Activated CD4-positive, alpha-beta T cell treated with anti-CD3 and anti-CD28 coated beads, Interleukin-2, amount 10 ng/mL, durations not matched to agents 24 days and 14 days (primary cell): ENCODE measurements around the gene PRKCA. TPM values are rescaled to one million over a fixed set of nuclear protein-coding genes. Genes with fewer than 3 reads are reported as not detected.
"Not testable (repeated sequence)": the region's sequence is repeated elsewhere in the genome, so short reads cannot be mapped to it uniquely, and the experiment has no call there.

ENCODE experiments used
- DNase-seq: peaks from one replicate; pipeline ENCODE4 v3.0.0; 2022
- H3K27ac Mint-ChIP-seq: one replicate; pipeline ENCODE4 v1.8.0; 2022; ENCODE audit warnings: mild to moderate bottlenecking, mixed read lengths
- H3K27me3 Mint-ChIP-seq: one replicate; pipeline ENCODE4 v1.8.0; 2022; ENCODE audit warnings: mixed read lengths
- H3K36me3 Mint-ChIP-seq: one replicate; pipeline ENCODE4 v1.8.0; 2022; ENCODE audit warnings: low read depth, mild to moderate bottlenecking, mixed read lengths
- H3K4me1 Mint-ChIP-seq: one replicate; pipeline ENCODE4 v1.8.0; 2021; ENCODE audit warnings: mixed read lengths
- H3K4me3 Mint-ChIP-seq: one replicate; pipeline ENCODE4 v1.8.0; 2022; ENCODE audit warnings: mild to moderate bottlenecking, moderate library complexity, mixed read lengths
- H3K9me3 Mint-ChIP-seq: one replicate; pipeline ENCODE4 v1.8.0; 2021; ENCODE audit warnings: mixed read lengths
- intact Hi-C: fragments of 100-400 bp; cut with micrococcal nuclease; formaldehyde crosslinking; loops from one replicate; pipeline ENCODE4 v1.15.1; 2023
- total RNA-seq: library from RNA; stranded (reverse); gene quantifications from 2 replicates; pipeline ENCODE4 v1.2.3, GENCODE V29; 2022

The PRKCA gene
- total RNA-seq, 1 donor from 2014 or later, result 164 TPM

DNA sequence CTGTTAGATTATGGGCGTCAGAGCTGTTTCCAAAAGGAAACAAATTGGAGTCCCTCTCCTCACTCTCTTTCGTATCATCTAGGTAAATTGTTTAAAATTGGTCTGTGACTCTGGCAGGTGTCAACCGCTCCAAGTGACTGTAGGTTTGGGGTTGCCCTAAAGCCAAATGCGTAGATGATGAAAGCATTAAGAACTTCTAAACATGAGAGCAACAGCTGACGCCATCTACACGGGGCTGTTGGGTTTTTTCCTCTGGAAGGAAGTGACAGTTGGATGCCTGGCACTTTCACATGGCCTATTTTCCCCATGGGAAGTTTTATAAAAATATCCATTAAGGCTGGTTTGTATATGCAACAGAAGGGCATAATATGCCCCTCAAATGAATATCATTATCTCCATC, 316.8 kb downstream of the PRKCA start:
- Mint-ChIP-seq H3K36me3 (peaks cover 13% of the 10 kb centered on the region), H3K27ac (no peak overlapping the region), H3K4me3 (no peak overlapping the region), H3K9me3 (peaks cover 10% of the 10 kb centered on the region), H3K4me1 (peaks cover 28% of the 10 kb centered on the region), H3K27me3 (no peaks in the 10 kb centered on the region)
- no peak for DNase-seq
- intact Hi-C loops, result no loop called here

DNA sequence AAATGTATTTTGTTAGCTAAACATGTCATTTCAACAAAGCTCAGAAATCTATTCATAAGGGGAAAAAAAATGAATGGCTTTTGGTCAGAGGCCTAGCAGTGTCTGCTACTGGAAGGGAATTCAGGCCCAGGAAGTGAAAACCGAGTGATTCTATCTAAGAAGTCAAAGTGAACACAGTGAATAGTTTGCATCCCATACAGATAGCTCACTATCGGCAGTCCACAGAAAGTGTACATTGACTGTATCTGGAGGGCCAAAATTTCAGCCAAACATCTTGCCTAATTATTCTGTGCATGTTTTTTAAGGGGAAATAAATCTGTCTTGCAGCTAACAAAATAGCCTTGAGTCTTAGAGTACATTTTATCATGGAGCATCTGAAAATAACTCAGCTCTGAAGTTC, 318.1 kb downstream of the PRKCA start:
- Mint-ChIP-seq H3K36me3 (peaks cover 13% of the 10 kb centered on the region), H3K9me3 (peaks cover 10% of the 10 kb centered on the region), H3K27ac (no peak overlapping the region), H3K4me3 (no peak overlapping the region), H3K4me1 (peaks cover 26% of the 10 kb centered on the region), H3K27me3 (no peaks in the 10 kb centered on the region)
- no peak for DNase-seq
- intact Hi-C loops, result no loop called here

DNA sequence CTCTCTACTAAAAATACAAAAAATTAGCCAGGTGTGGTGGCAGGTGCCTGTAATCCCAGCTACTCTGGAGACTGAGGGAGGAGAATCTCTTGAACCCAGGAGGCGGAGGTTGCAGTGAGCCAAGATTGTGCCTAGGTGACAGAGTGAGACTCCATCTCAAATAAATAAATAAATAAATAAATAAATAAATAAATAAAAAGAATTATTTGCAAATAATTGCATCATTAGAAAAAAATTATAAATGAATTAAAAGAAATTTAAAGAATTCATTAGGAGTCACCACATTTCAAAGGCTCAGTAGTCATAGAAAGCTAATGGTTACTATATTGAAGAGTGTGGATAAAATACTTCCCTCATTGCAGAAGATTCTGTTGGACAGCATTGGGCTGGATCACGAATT, 322.2 kb downstream of the PRKCA start:
- H3K4me3 Mint-ChIP-seq, DNase-seq: not testable (repeated sequence)
- H3K4me1 Mint-ChIP-seq, result peaks cover 17% of the 10 kb centered on the region

DNA sequence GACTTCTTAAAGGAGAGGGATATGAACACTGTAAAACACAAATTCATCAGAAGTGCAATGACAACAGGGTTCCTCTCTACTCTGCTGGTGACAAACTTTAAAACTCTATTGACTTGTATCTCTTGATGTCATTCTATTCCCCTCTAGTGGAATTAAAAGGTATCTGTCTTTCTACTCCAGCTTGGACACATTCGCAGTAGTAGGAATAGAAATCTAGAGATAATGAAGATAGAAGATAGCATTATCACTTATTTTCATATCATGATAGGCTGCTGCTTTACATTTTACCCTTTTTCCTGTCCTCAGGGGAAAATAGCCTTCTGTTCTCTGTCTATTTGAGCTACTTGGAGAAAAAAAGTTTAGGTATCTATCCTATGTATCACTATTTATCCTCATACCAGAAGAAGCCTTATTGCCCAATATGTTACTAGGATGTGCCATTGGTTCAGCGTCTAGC, 322.9 kb downstream of the PRKCA start:
- no peak for DNase-seq
- peaks cover 13% of the 10 kb centered on the region for H3K36me3 Mint-ChIP-seq
- no peaks in the 10 kb centered on the region for H3K27me3 Mint-ChIP-seq
- H3K4me1 Mint-ChIP-seq, result peaks cover 15% of the 10 kb centered on the region
- H3K27ac Mint-ChIP-seq, result no peak overlapping the region
- H3K9me3 Mint-ChIP-seq, result peaks cover 7% of the 10 kb centered on the region
- H3K4me3 Mint-ChIP-seq, result no peak overlapping the region
- intact Hi-C loops, result no loop called here

More for the DNA sequence above, 322.2 kb downstream of the PRKCA start:
- H3K27ac Mint-ChIP-seq, H3K9me3 Mint-ChIP-seq, H3K27me3 Mint-ChIP-seq, intact Hi-C loops: not testable (repeated sequence)
- H3K36me3 Mint-ChIP-seq, result peaks cover 13% of the 10 kb centered on the region

DNA sequence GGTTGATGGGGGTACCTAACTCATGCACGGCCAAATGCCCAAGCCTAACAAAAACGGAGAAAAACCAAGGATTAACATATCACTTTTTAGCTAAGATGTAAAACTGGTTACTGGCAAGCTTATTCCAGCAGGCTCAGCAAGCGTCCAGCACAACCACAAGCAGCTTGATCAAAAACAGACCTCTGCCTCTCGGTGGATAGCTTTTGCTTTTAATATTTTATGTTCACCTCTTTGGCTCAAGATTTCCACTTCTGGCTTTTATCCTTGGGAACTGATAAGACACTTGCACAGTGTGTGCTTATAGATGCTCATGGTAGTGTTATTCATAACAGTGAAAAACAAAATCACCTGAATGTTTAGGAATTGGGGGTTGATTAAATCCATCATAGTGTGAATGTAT, 325.6 kb downstream of the PRKCA start:
- H3K27me3 Mint-ChIP-seq, result no peaks in the 10 kb centered on the region
- no peak for DNase-seq
- H3K27ac Mint-ChIP-seq, result no peak overlapping the region
- H3K9me3 Mint-ChIP-seq, result no peaks in the 10 kb centered on the region
- H3K36me3 Mint-ChIP-seq, result peaks cover 2% of the 10 kb centered on the region
- H3K4me3 Mint-ChIP-seq, result no peak overlapping the region
- H3K4me1 Mint-ChIP-seq, result peaks cover 27% of the 10 kb centered on the region
- intact Hi-C loops, result no loop called here

- H3K9me3 Mint-ChIP-seq, result no peaks in the 10 kb centered on the region
- no peaks in the 10 kb centered on the region for H3K27me3 Mint-ChIP-seq
- no peak for DNase-seq
- no peak overlapping the region for H3K27ac Mint-ChIP-seq
- peaks cover 4% of the 10 kb centered on the region for H3K36me3 Mint-ChIP-seq
- peaks cover 37% of the 10 kb centered on the region for H3K4me1 Mint-ChIP-seq
- intact Hi-C loops, result loop anchor here (5.0 to 10.0 kb wide), 4 partner anchors 85 to 427 kb away; no protein-coding TSS in a partner anchor
- H3K4me3 Mint-ChIP-seq, result no peak overlapping the region
Measured at GRCh38 chr17:66629762-66630161, 327.3 kb downstream of the PRKCA start.

DNA sequence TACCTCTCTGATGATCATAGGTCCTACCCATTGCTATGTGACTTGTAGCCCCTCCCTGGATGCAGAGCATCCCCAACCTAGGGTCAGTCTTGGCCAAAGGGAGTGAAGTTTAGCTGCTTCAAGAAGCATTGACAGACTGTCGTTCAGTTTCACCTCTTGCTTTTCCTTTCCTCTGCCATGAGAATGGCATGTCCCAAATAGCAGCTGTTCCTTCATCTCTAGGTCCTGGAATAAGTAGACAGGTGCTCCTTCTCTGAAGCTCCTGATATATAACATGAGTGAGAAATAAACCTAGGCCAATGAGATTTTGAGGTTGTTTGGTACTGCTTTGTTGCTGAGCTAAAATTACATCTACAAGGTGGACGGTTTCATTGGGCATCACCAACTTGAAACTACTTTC, 328.0 kb downstream of the PRKCA start:
- no peaks in the 10 kb centered on the region for H3K27me3 Mint-ChIP-seq
- peaks cover 8% of the 10 kb centered on the region for H3K36me3 Mint-ChIP-seq
- H3K27ac Mint-ChIP-seq, result no peak overlapping the region
- H3K4me1 Mint-ChIP-seq, result peaks cover 39% of the 10 kb centered on the region
- no peak for DNase-seq
- H3K4me3 Mint-ChIP-seq, result no peak overlapping the region
- no peaks in the 10 kb centered on the region for H3K9me3 Mint-ChIP-seq
- intact Hi-C loops, result loop anchor here (5.0 to 10.0 kb wide), 4 partner anchors 86 to 428 kb away; no protein-coding TSS in a partner anchor

- H3K27me3 Mint-ChIP-seq, result no peaks in the 10 kb centered on the region
- no peak for DNase-seq
- H3K4me3 Mint-ChIP-seq, result no peak overlapping the region
- no peak overlapping the region for H3K27ac Mint-ChIP-seq
- intact Hi-C loops, result loop anchor here (5.0 to 10.0 kb wide), 4 partner anchors 86 to 429 kb away; no protein-coding TSS in a partner anchor
- peaks cover 9% of the 10 kb centered on the region for H3K36me3 Mint-ChIP-seq
- peaks cover 43% of the 10 kb centered on the region for H3K4me1 Mint-ChIP-seq
- no peaks in the 10 kb centered on the region for H3K9me3 Mint-ChIP-seq
Measured at GRCh38 chr17:66630828-66631472, 328.5 kb downstream of the PRKCA start.

DNA sequence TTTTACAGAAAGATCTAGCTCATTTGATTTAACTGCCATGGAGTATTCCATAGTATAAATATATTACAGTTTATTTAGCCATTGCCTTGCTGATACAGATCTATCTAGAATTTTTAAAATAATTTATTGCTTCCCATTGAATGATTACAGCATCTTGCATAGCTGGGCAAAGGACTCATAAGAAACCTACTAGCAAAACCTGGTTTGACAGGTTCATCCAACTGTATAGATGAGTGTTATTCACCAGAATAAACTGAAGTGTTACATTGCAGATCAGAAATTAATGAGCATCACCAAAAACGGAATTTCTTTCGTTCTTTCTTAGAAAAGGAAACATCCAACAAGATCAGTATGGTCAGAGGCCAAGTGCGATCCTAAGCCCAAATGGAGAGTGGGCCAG, 330.3 kb downstream of the PRKCA start:
- no peaks in the 10 kb centered on the region for H3K9me3 Mint-ChIP-seq
- intact Hi-C loops, result loop anchor here (1.0 to 10.0 kb wide), 12 partner anchors 21 to 430 kb away; no protein-coding TSS in a partner anchor
- peaks cover 13% of the 10 kb centered on the region for H3K36me3 Mint-ChIP-seq
- no peaks in the 10 kb centered on the region for H3K27me3 Mint-ChIP-seq
- peak overlapping the region; percentile 86 for H3K27ac Mint-ChIP-seq
- H3K4me3 Mint-ChIP-seq, result peak overlapping the region; percentile 38
- peaks cover 48% of the 10 kb centered on the region for H3K4me1 Mint-ChIP-seq
- no peak for DNase-seq

DNA sequence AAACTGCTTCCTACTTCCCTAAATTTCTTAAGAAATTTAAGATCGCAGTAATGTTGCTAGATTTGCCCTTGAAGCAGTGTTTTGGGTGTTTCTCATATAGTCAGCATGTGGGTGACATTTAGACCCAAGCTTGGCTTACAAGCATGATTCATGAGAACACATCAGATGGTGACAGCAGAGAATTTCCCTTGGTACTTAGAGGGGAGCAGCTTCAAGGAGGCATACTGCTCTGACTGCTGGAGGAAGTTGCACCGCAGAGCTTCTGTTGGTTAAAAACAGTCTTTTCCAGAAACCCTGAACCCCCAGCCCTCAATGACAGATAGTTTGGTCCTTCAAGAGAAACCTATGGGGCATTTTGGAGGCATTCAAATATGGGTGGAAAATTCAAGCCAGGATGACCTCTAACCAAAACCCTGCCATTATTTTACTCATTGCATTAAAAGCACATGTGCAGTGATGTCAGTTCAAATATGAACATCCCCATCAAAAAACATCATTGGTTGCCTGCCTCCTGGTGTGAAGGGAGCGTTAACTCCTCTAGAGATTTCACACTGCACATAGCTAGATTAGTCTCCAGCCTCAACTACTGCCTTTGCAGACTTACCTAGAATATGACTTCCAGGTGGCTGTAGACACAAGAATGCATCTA, 331.0 kb downstream of the PRKCA start:
- no peaks in the 10 kb centered on the region for H3K27me3 Mint-ChIP-seq
- intact Hi-C loops, result loop anchor here (1.0 to 10.0 kb wide), 12 partner anchors 20 to 431 kb away; no protein-coding TSS in a partner anchor
- no peaks in the 10 kb centered on the region for H3K9me3 Mint-ChIP-seq
- DNase-seq, result peak; percentile 87
- peak overlapping the region; percentile 39 for H3K4me3 Mint-ChIP-seq
- H3K36me3 Mint-ChIP-seq, result peaks cover 13% of the 10 kb centered on the region
- H3K4me1 Mint-ChIP-seq, result peaks cover 52% of the 10 kb centered on the region
- peak overlapping the region; percentile 86 for H3K27ac Mint-ChIP-seq

DNA sequence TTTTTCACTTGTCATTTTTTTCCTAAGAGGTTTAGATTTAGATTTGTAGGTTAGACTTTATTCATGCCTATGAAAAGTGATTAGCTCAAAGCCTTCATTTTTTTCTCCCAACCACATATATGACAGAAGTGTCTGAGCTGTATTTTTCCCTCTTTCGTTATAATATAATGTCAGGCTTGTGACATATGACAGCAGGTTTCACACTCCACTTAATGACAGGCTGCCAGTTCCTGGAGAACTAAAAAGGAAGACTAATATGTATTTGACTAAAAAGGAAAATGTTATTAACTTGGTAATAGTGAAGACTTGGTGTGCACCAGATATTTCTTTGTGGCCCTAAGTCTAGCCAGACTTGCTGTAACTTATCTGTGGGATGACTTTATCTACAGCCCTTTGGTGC, 331.8 kb downstream of the PRKCA start:
- H3K36me3 Mint-ChIP-seq, result peaks cover 13% of the 10 kb centered on the region
- DNase-seq, result no peak
- H3K4me1 Mint-ChIP-seq, result peaks cover 58% of the 10 kb centered on the region
- no peaks in the 10 kb centered on the region for H3K9me3 Mint-ChIP-seq
- intact Hi-C loops, result loop anchor here (5.0 to 10.0 kb wide), 4 partner anchors 89 to 432 kb away; no protein-coding TSS in a partner anchor
- H3K27ac Mint-ChIP-seq, result peak overlapping the region; percentile 86
- H3K27me3 Mint-ChIP-seq, result no peaks in the 10 kb centered on the region
- peak overlapping the region; percentile 29 for H3K4me3 Mint-ChIP-seq

DNA sequence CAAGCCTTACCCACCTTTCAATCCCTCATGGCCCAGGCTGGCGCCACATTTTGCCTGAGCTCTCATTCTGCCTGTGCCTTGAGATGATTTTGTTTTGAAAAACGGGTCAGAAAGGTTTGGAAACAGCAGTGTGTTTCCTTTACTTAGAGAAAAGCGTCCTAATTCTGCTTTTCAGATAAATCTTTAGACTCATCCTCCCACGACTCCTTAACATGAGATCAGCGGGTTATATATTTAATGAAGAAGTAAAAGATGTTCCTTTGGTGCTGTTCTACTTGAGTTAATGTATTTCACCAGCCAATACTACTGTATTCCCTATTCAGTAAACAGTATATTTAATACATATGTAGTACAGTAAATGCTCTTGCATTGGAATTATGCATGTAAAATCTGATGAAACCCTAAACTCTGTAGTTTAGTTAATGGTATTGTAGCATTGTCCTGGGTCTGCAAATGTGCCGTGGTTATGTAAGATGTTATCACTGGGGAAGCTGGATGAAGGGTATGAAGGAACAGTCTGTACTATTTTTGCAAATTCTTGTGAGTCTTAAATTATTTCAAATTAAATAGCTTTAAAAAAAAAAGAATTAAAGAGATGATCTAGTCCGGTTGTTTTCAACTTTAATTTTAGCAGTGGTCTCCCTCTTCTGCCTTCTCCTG, 333.1 kb downstream of the PRKCA start:
- intact Hi-C loops, result loop anchor here (10.0 kb wide), 2 partner anchors 91 to 241 kb away; no protein-coding TSS in a partner anchor
- H3K27me3 Mint-ChIP-seq, result no peaks in the 10 kb centered on the region
- peak overlapping the region; percentile 86 for H3K27ac Mint-ChIP-seq
- H3K4me3 Mint-ChIP-seq, result peak overlapping the region; percentile 38
- peaks cover 16% of the 10 kb centered on the region for H3K36me3 Mint-ChIP-seq
- DNase-seq, result no peak
- peaks cover 55% of the 10 kb centered on the region for H3K4me1 Mint-ChIP-seq
- no peaks in the 10 kb centered on the region for H3K9me3 Mint-ChIP-seq

- Mint-ChIP-seq H3K27me3 (no peaks in the 10 kb centered on the region), H3K4me1 (peaks cover 52% of the 10 kb centered on the region), H3K36me3 (peaks cover 16% of the 10 kb centered on the region), H3K4me3 (peak overlapping the region; percentile 38), H3K9me3 (no peaks in the 10 kb centered on the region), H3K27ac (peak overlapping the region; percentile 81)
- intact Hi-C loops, result loop anchor here (10.0 kb wide), 2 partner anchors 91 to 241 kb away; no protein-coding TSS in a partner anchor
- DNase-seq, result no peak
Measured at GRCh38 chr17:66636111-66636510, 333.7 kb downstream of the PRKCA start.
